Endothelial cell of umbilical vein (primary cell): ENCODE results near the gene SPINK4. TPM values are rescaled to one million over a fixed set of nuclear protein-coding genes. Genes with fewer than 3 reads are reported as not detected.

ENCODE experiments used
- BruUV-seq: library from RNA; stranded (reverse); fragments of 400-500 nt; replicated peaks from 2 replicates; lab custom pipeline; 2021; lab: Mats Ljungman, UMichigan
- CTCF ChIA-PET: fragments of 300-600, 350-600 bp; sonication (Branson Sonifier 250); formaldehyde crosslinking; loops from one replicate; lab custom pipeline; 2021; ENCODE audit warnings: antibody characterized with exemption, inconsistent platforms; lab: Charles Lee
- POLR2A ChIA-PET: fragments of 300-600, 350-600 bp; sonication (Branson Sonifier 250); formaldehyde crosslinking; loops from one replicate; lab custom pipeline; 2021; ENCODE audit warnings: antibody characterized with exemption, inconsistent platforms; lab: Charles Lee
- DNase-seq: peaks from one replicate; pipeline ENCODE4 v3.0.0-alpha.2; 2011; ENCODE audit warnings: low read depth, low spot score
- FAIRE-seq: peaks from 2 replicates; lab custom pipeline; 2011; peaks lifted over from hg19 to GRCh38; lab: Jason Lieb, UNC
- H2AFZ ChIP-seq: 2 replicates; pipeline ENCODE4 v1.6.0; 2012; ENCODE audit warnings: low read depth, low read length, control low read depth, inconsistent platforms
- H3K27ac ChIP-seq: 2 replicates; pipeline ENCODE4 v1.5.1; 2011; ENCODE audit warnings: low read depth, mild to moderate bottlenecking, control low read depth, low read length, moderate library complexity; ENCODE audit not compliant: insufficient read depth
- H3K27me3 ChIP-seq, 2 experiments: 2 replicates each; pipeline versions ENCODE4 v1.6.0 to v1.6.1; 2011; ENCODE audit warnings: low read length in 2 of 2, mixed read lengths in 1 of 2; ENCODE audit not compliant: control insufficient read depth in 2 of 2, insufficient read depth in 2 of 2
- H3K36me3 ChIP-seq, 2 experiments: 2 replicates in 1 of 2; 3 replicates in 1 of 2; pipeline ENCODE4 v1.5.1; 2011; ENCODE audit warnings: low read length in 2 of 2, mild to moderate bottlenecking in 1 of 2, moderate library complexity in 1 of 2; ENCODE audit not compliant: control insufficient read depth in 2 of 2, insufficient read depth in 2 of 2; ENCODE audit errors: extremely low read depth in 1 of 2
- H3K4me1 ChIP-seq: 3 replicates; pipeline ENCODE4 v1.5.1; 2011; ENCODE audit warnings: mild to moderate bottlenecking, low read length; ENCODE audit not compliant: control insufficient read depth, insufficient read depth; ENCODE audit errors: extremely low read depth
- H3K4me2 ChIP-seq: 2 replicates; pipeline ENCODE4 v1.6.1; 2011; ENCODE audit warnings: low read length, control low read depth, mixed read lengths; ENCODE audit not compliant: insufficient read depth
- H3K4me3 ChIP-seq, 3 experiments: fragments of 200-600 bp in 1 of 3; sonication (generic), shearing (Covaris generic) in 1 of 3; replicated peaks in 1 of 3; 2 replicates each; pipeline ENCODE4 v1.5.1; 2011 to 2016; ENCODE audit warnings: control low read depth in 3 of 3, low read length in 3 of 3, mild to moderate bottlenecking in 2 of 3, inconsistent platforms in 1 of 3, low read depth in 1 of 3, moderate library complexity in 1 of 3; ENCODE audit not compliant: insufficient read depth in 1 of 3
- H3K79me2 ChIP-seq: 2 replicates; pipeline ENCODE4 v1.6.0; 2012; ENCODE audit warnings: low read length, inconsistent platforms; ENCODE audit not compliant: control insufficient read depth, insufficient read depth
- H3K9ac ChIP-seq: replicated peaks from 2 replicates; pipeline ENCODE3; 2011; ENCODE audit warnings: low read length, control low read depth; ENCODE audit not compliant: insufficient read depth; ENCODE audit errors: extremely low read depth
- H3K9me1 ChIP-seq: replicated peaks from 3 replicates; pipeline ENCODE4 v1.6.0; 2011; ENCODE audit warnings: mild to moderate bottlenecking, low read length; ENCODE audit not compliant: control insufficient read depth, insufficient read depth; ENCODE audit errors: extremely low read depth
- H3K9me3 ChIP-seq: replicated peaks from 2 replicates; pipeline ENCODE4 v1.5.1; 2012; ENCODE audit warnings: low read length, inconsistent platforms; ENCODE audit not compliant: control insufficient read depth, insufficient read depth
- H4K20me1 ChIP-seq: replicated peaks from 2 replicates; pipeline ENCODE3; 2011; ENCODE audit warnings: mild to moderate bottlenecking, low read length; ENCODE audit not compliant: control insufficient read depth, insufficient read depth; ENCODE audit errors: extremely low read depth
- CTCF ChIP-seq, 2 donors: IDR thresholded peaks; 1 replicate in 1 of 2; 2 replicates in 1 of 2; pipeline ENCODE4 v1.5.1; 2011; ENCODE audit warnings: low read length in 2 of 2, mild to moderate bottlenecking in 2 of 2, moderate library complexity in 2 of 2, control low read depth in 1 of 2, inconsistent platforms in 1 of 2, low read depth in 1 of 2; ENCODE audit not compliant: insufficient read depth in 1 of 2; ENCODE audit errors: extremely low read depth in 1 of 2
- EZH2 ChIP-seq: IDR thresholded peaks from 2 replicates; pipeline ENCODE4 v1.6.1; 2012; ENCODE audit warnings: borderline replicate concordance, low read depth, mild to moderate bottlenecking, moderate library complexity, low read length, inconsistent platforms; ENCODE audit not compliant: severe bottlenecking
- FOS ChIP-seq: IDR thresholded peaks from 2 replicates; pipeline ENCODE4 v1.6.1; 2011; ENCODE audit warnings: mild to moderate bottlenecking, low read length, moderate library complexity, borderline replicate concordance; ENCODE audit not compliant: insufficient read depth
- GATA2 ChIP-seq: IDR thresholded peaks from 2 replicates; pipeline ENCODE4 v1.7.0; 2011; ENCODE audit warnings: low read depth, mild to moderate bottlenecking, moderate library complexity, mixed read lengths, low read length; ENCODE audit not compliant: insufficient read length, insufficient read depth
- JUN ChIP-seq: IDR thresholded peaks from 2 replicates; pipeline ENCODE4 v1.6.1; 2011; ENCODE audit warnings: borderline replicate concordance, low read depth; ENCODE audit not compliant: insufficient read length, insufficient read depth
- MAX ChIP-seq: IDR thresholded peaks from 2 replicates; pipeline ENCODE4 v1.6.1; 2011; ENCODE audit not compliant: insufficient read depth, insufficient read length
- MYC ChIP-seq: IDR thresholded peaks from one replicate; pipeline ENCODE4 v1.6.1; 2011; ENCODE audit warnings: mild to moderate bottlenecking, low read depth, low read length
- POLR2A ChIP-seq: IDR thresholded peaks from 2 replicates; pipeline ENCODE4 v1.6.1; 2012; ENCODE audit warnings: low read depth, mild to moderate bottlenecking, control low read depth, low read length
- POLR2AphosphoS5 ChIP-seq: IDR thresholded peaks from 2 replicates; pipeline ENCODE4 v1.6.1; 2012; ENCODE audit warnings: low read depth, mild to moderate bottlenecking, control low read depth, low read length, moderate library complexity; ENCODE audit not compliant: insufficient read depth
- dilution Hi-C: fragments of 300-500 bp; cut with MboI; formaldehyde crosslinking; loops from one replicate; pipeline ENCODE4 v1.15.0; 2019; ENCODE audit warnings: low sequenced_read_pairs; ENCODE audit not compliant: extremely low pct_ligation_motif_present
- intact Hi-C: fragments of 100-400 bp; cut with micrococcal nuclease; formaldehyde crosslinking; loops from one replicate; pipeline ENCODE4 v1.10.0; 2022
- polyA plus RNA-seq, 4 experiments: library from polyadenylated mRNA; depleted of rRNA in 3 of 4; stranded (reverse) in 3 of 4; unstranded in 1 of 4; fragments of >200 nt; gene quantifications; 2 replicates each; pipeline versions ENCODE4 v1.2.1 to v1.2.3, GENCODE V29; 2011 to 2012; ENCODE audit warnings: missing spikeins in 1 of 4
- total RNA-seq: library from RNA; stranded (reverse); gene quantifications from 2 replicates; pipeline ENCODE4 v1.2.3, GENCODE V29; 2021

SPINK4 gene
- total and polyA plus RNA-seq, 2 donors (not counting 3 experiments of a cell fraction or from before 2014, with no cell fraction given) = not detected

- H4K20me1 ChIP-seq = no peaks in the 10 kb centered on the region
- H3K4me1 ChIP-seq = peaks cover 5% of the 10 kb centered on the region
- dilution Hi-C loops (no loop called here), intact Hi-C loops (loop anchor here (5.0 kb wide), 1 partner anchor 645 kb away; no protein-coding TSS in a partner anchor)
- ChIA-PET CTCF (interaction anchor here (1.0 to 3.0 kb wide), 20 partner anchors 7 to 645 kb away, joined by 3 to 67 read pairs (median 6); partner anchors contain the start of genes B4GALT1 and SMU1), POLR2A (interaction anchor here (1.1 kb wide), 1 partner anchor 202 kb away, joined by 7 read pairs; the partner anchor contains the start of gene DNAJA1)
- DNase-seq (no peak), FAIRE-seq (no peak)
- H3K27me3 ChIP-seq = peaks cover 0 to 2% of the 10 kb centered on the region in 2 experiments
- TF ChIP-seq JUN (no peak), MYC (no peak), EZH2 (no peak), FOS (no peak)
- H3K4me3 ChIP-seq = no peak overlapping the region
- no peak overlapping the region for H3K4me2 ChIP-seq
- no TSS peak for BruUV-seq
- H3K9me1 ChIP-seq = no peaks in the 10 kb centered on the region
- no peak overlapping the region for H3K9ac ChIP-seq
- H3K79me2 ChIP-seq = no peaks in the 10 kb centered on the region
- H3K27ac ChIP-seq = no peak overlapping the region
- no peaks in the 10 kb centered on the region for H3K9me3 ChIP-seq
- H2AFZ ChIP-seq = no peak overlapping the region
- H3K36me3 ChIP-seq = no peaks in the 10 kb centered on the region
Measured at GRCh38 chr9:33227008-33227398, 13.0 kb upstream of the SPINK4 start.

- Histone ChIP-seq H2AFZ (no peak overlapping the region), H3K4me3 (no peak overlapping the region), H3K27me3 (peaks cover 0 to 8% of the 10 kb centered on the region in 2 experiments), H3K9me3 (no peaks in the 10 kb centered on the region), H3K4me2 (no peak overlapping the region), H3K27ac (no peak overlapping the region), H3K9me1 (no peaks in the 10 kb centered on the region), H4K20me1 (no peaks in the 10 kb centered on the region), H3K9ac (no peak overlapping the region), H3K79me2 (no peaks in the 10 kb centered on the region), H3K36me3 (no peaks in the 10 kb centered on the region), H3K4me1 (peaks cover 5% of the 10 kb centered on the region)
- ChIA-PET CTCF (interaction anchor here (2.1 to 3.0 kb wide), 3 partner anchors 9 to 146 kb away, joined by 8 to 67 read pairs (median 17); no protein-coding TSS in a partner anchor), POLR2A (no interaction called here)
- FAIRE-seq (no peak), DNase-seq (no peak)
- intact Hi-C loops = loop anchor here (5.0 kb wide), 1 partner anchor 645 kb away; no protein-coding TSS in a partner anchor
- dilution Hi-C loops = no loop called here
- no TSS peak for BruUV-seq
- no peak for TF ChIP-seq JUN
- no peak for TF ChIP-seq EZH2
- no peak for TF ChIP-seq MAX
- TF ChIP-seq GATA2 = no peak
- no peak for TF ChIP-seq FOS
- TF ChIP-seq MYC = no peak
- no peak for TF ChIP-seq POLR2AphosphoS5
- TF ChIP-seq POLR2A = no peak
- TF ChIP-seq CTCF (IDR thresholded peaks at IDR 0.05; ENCODE audit: extremely low read depth in 1 of 2, insufficient read depth in 1 of 2, low read depth in 1 of 2, low read length in 2 of 2) = no peak
Measured at GRCh38 chr9:33227741-33228140, 12.2 kb upstream of the SPINK4 start.
